WTC11 (cell line): ENCODE results near the gene FZR1. TPM values are rescaled to one million over a fixed set of nuclear protein-coding genes. Genes with fewer than 3 reads are reported as not detected.
A peak's percentile ranks its signal among the peaks of the same experiment; 100 is the strongest.

Experiments
- ATAC-seq: fragments of 200-7000 bp; cut with Tn5 transposase; 2 replicates; pipeline ENCODE4 v1.10.0; 2021; ENCODE audit warnings: mild to moderate bottlenecking, moderate library complexity
- CTCF ChIA-PET: fragments of 300-600 bp; sonication (Branson Sonifier 250); formaldehyde crosslinking; loops from one replicate; lab custom pipeline; 2021; ENCODE audit warnings: antibody characterized with exemption; lab: Charles Lee
- POLR2A ChIA-PET: fragments of 350-600 bp; sonication (Branson Sonifier 250); formaldehyde crosslinking; loops from one replicate; lab custom pipeline; 2021; ENCODE audit warnings: antibody characterized with exemption; lab: Charles Lee
- DNase-seq: peaks from one replicate; pipeline ENCODE4 v3.0.0; 2021; ENCODE audit warnings: low spot score
- H3K27ac Mint-ChIP-seq: 2 replicates; pipeline ENCODE4 v1.8.0; 2021; ENCODE audit warnings: mixed read lengths
- H3K27me3 Mint-ChIP-seq: 2 replicates; pipeline ENCODE4 v1.8.0; 2021; ENCODE audit warnings: low read depth, mild to moderate bottlenecking, moderate library complexity, mixed read lengths
- H3K36me3 Mint-ChIP-seq: 2 replicates; pipeline ENCODE4 v1.8.0; 2021; ENCODE audit warnings: mixed read lengths
- H3K4me1 Mint-ChIP-seq: 2 replicates; pipeline ENCODE4 v1.8.0; 2022; ENCODE audit warnings: mixed read lengths
- H3K4me3 Mint-ChIP-seq: 2 replicates; pipeline ENCODE4 v1.8.0; 2021; ENCODE audit warnings: mild to moderate bottlenecking, moderate library complexity, mixed read lengths
- H3K9me3 Mint-ChIP-seq: 2 replicates; pipeline ENCODE4 v1.8.0; 2021; ENCODE audit warnings: mixed read lengths
- CBFB ChIP-seq: sonication (generic); formaldehyde crosslinking; IDR thresholded peaks from 2 replicates; pipeline ENCODE4 v1.8.1; 2022; ENCODE audit warnings: mild to moderate bottlenecking, low read depth, missing genetic modification reagents
- ELF4 ChIP-seq: sonication (generic); formaldehyde crosslinking; IDR thresholded peaks from 2 replicates; pipeline ENCODE4 v1.8.1; 2022; ENCODE audit warnings: low read depth, mild to moderate bottlenecking, moderate library complexity, missing genetic modification reagents
- ETV6 ChIP-seq: sonication (generic); formaldehyde crosslinking; IDR thresholded peaks from 2 replicates; pipeline ENCODE4 v1.8.1; 2022; ENCODE audit warnings: mild to moderate bottlenecking, missing genetic modification reagents
- FOXP1 ChIP-seq: sonication (generic); formaldehyde crosslinking; IDR thresholded peaks from 2 replicates; pipeline ENCODE4 v1.8.0; 2022; ENCODE audit warnings: missing genetic modification reagents, mild to moderate bottlenecking, moderate library complexity, borderline replicate concordance
- IRF2 ChIP-seq: sonication (generic); formaldehyde crosslinking; IDR thresholded peaks from 2 replicates; pipeline ENCODE4 v1.8.0; 2022; ENCODE audit warnings: low read depth, missing genetic modification reagents, borderline replicate concordance
- KAT7 ChIP-seq: sonication (generic); formaldehyde crosslinking; IDR thresholded peaks from 2 replicates; pipeline ENCODE4 v1.8.1; 2023; ENCODE audit warnings: missing genetic modification reagents, mild to moderate bottlenecking, borderline replicate concordance
- NFYB ChIP-seq: sonication (generic); formaldehyde crosslinking; conservative IDR thresholded peaks from 2 replicates; pipeline ENCODE4 v1.8.0; 2022; ENCODE audit warnings: low read depth, missing genetic modification reagents
- NR1H2 ChIP-seq: sonication (generic); formaldehyde crosslinking; IDR thresholded peaks from 2 replicates; pipeline ENCODE4 v1.9.0; 2021; ENCODE audit warnings: mild to moderate bottlenecking, moderate library complexity, missing genetic modification reagents
- NR2C2 ChIP-seq: sonication (generic); formaldehyde crosslinking; IDR thresholded peaks from 2 replicates; pipeline ENCODE4 v1.8.0; 2022; ENCODE audit warnings: mild to moderate bottlenecking, missing genetic modification reagents
- RELA ChIP-seq: sonication (generic); formaldehyde crosslinking; IDR thresholded peaks from 2 replicates; pipeline ENCODE4 v1.8.1; 2022; ENCODE audit warnings: missing genetic modification reagents, mild to moderate bottlenecking, borderline replicate concordance
- RORB ChIP-seq: fragments of 250-450 bp; sonication (Bioruptor Pico); IDR thresholded peaks from 2 replicates; pipeline ENCODE4 v1.9.0; 2021; ENCODE audit warnings: mild to moderate bottlenecking
- SMAD3 ChIP-seq: sonication (generic); formaldehyde crosslinking; IDR thresholded peaks from 2 replicates; pipeline ENCODE4 v1.8.0; 2022; ENCODE audit warnings: missing genetic modification reagents, mild to moderate bottlenecking, borderline replicate concordance
- TEAD1 ChIP-seq: sonication (generic); formaldehyde crosslinking; IDR thresholded peaks from 2 replicates; pipeline ENCODE4 v1.8.0; 2022; ENCODE audit warnings: mild to moderate bottlenecking, missing genetic modification reagents
- ZNF232 ChIP-seq: sonication (generic); formaldehyde crosslinking; IDR thresholded peaks from 2 replicates; pipeline ENCODE4 v1.8.0; 2022; ENCODE audit warnings: mild to moderate bottlenecking, missing genetic modification reagents
- ZNF317 ChIP-seq: sonication (generic); formaldehyde crosslinking; IDR thresholded peaks from 2 replicates; pipeline ENCODE4 v1.8.1; 2023; ENCODE audit warnings: low read depth, mild to moderate bottlenecking, moderate library complexity, missing genetic modification reagents, borderline replicate concordance
- total RNA-seq: library from RNA; stranded (reverse); gene quantifications from 3 replicates; pipeline ENCODE4 v1.2.3, GENCODE V29; 2021
- TF ChIP-seq, protein P1 (sequence below): sonication (generic); formaldehyde crosslinking; IDR thresholded peaks from 2 replicates; pipeline ENCODE4 v1.8.1; 2023; ENCODE audit warnings: mild to moderate bottlenecking, missing genetic modification reagents
- TF ChIP-seq, protein P2 (sequence below): sonication (generic); formaldehyde crosslinking; IDR thresholded peaks from 2 replicates; pipeline ENCODE4 v1.8.1; 2023; ENCODE audit warnings: mild to moderate bottlenecking, missing genetic modification reagents, moderate library complexity
- TF ChIP-seq, protein P3 (sequence below): fragments of 250-450 bp; sonication (Bioruptor Pico); IDR thresholded peaks from 2 replicates; pipeline ENCODE4 v1.9.0; 2021; ENCODE audit warnings: mild to moderate bottlenecking
- TF ChIP-seq, protein P4 (sequence below): fragments of 250-450 bp; sonication (Bioruptor Pico); IDR thresholded peaks from 2 replicates; pipeline ENCODE4 v1.9.0; 2021; ENCODE audit warnings: mild to moderate bottlenecking
- TF ChIP-seq, protein P5 (sequence below): sonication (generic); formaldehyde crosslinking; IDR thresholded peaks from 2 replicates; pipeline ENCODE4 v1.8.1; 2022; ENCODE audit warnings: low read depth, missing genetic modification reagents, borderline replicate concordance
- TF ChIP-seq, protein P6 (sequence below): sonication (generic); formaldehyde crosslinking; IDR thresholded peaks from 2 replicates; pipeline ENCODE4 v1.8.0; 2022; ENCODE audit warnings: mild to moderate bottlenecking, missing genetic modification reagents
- TF ChIP-seq, protein P7 (sequence below): sonication (generic); formaldehyde crosslinking; IDR thresholded peaks from 2 replicates; pipeline ENCODE4 v1.8.1; 2023; ENCODE audit warnings: mild to moderate bottlenecking, missing genetic modification reagents

Gene FZR1
- total RNA-seq, 1 experiment from 2014 or later, result 60.8 TPM

DNA sequence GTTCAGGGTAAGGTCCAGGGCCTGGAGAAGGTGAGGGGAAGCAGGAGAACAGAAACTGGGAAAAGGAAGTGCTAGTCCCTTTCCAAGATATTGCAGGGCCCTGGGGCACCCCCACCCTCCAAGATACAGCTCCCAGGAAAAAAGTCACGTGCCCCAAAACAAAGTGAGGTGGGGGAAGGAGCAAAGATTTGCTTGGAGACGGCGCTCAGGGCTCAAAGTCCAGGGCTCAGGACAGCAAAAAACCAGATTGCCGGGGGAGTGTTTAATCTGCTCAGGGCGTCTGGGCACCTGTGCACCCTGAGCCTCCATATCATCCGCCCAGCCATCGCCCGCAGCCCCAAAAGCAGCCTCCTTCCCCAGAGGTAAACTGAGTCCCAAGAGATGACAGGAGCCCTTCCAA is 32.1 kb upstream of the FZR1 start:
- Mint-ChIP-seq H3K9me3 (no peaks in the 10 kb centered on the region), H3K36me3 (no peaks in the 10 kb centered on the region), H3K4me3 (no peak overlapping the region), H3K27me3 (peaks cover 35% of the 10 kb centered on the region), H3K4me1 (peaks cover 6% of the 10 kb centered on the region), H3K27ac (no peak overlapping the region)
- ChIA-PET POLR2A (no interaction called here), CTCF (interaction anchor here (1.0 kb wide), 1 partner anchor 11 kb away, joined by 4 read pairs; no protein-coding TSS in a partner anchor)
- no peak for DNase-seq
- ATAC-seq, result no peak
- TF ChIP-seq NR2C2 (CRISPR knock-in tag) (no peak), NR1H2 (CRISPR knock-in tag) (no peak), RORB (CRISPR knock-in tag) (no peak)
- TF ChIP-seq, protein P1, sequence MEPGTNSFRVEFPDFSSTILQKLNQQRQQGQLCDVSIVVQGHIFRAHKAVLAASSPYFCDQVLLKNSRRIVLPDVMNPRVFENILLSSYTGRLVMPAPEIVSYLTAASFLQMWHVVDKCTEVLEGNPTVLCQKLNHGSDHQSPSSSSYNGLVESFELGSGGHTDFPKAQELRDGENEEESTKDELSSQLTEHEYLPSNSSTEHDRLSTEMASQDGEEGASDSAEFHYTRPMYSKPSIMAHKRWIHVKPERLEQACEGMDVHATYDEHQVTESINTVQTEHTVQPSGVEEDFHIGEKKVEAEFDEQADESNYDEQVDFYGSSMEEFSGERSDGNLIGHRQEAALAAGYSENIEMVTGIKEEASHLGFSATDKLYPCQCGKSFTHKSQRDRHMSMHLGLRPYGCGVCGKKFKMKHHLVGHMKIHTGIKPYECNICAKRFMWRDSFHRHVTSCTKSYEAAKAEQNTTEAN (CRISPR knock-in tag), result no peak
- TF ChIP-seq, protein P2, sequence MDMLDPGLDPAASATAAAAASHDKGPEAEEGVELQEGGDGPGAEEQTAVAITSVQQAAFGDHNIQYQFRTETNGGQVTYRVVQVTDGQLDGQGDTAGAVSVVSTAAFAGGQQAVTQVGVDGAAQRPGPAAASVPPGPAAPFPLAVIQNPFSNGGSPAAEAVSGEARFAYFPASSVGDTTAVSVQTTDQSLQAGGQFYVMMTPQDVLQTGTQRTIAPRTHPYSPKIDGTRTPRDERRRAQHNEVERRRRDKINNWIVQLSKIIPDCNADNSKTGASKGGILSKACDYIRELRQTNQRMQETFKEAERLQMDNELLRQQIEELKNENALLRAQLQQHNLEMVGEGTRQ (CRISPR knock-in tag), result 0 out of 2 replicates have a peak, but pooled peaks have one; percentile 8
- TF ChIP-seq, protein P3, sequence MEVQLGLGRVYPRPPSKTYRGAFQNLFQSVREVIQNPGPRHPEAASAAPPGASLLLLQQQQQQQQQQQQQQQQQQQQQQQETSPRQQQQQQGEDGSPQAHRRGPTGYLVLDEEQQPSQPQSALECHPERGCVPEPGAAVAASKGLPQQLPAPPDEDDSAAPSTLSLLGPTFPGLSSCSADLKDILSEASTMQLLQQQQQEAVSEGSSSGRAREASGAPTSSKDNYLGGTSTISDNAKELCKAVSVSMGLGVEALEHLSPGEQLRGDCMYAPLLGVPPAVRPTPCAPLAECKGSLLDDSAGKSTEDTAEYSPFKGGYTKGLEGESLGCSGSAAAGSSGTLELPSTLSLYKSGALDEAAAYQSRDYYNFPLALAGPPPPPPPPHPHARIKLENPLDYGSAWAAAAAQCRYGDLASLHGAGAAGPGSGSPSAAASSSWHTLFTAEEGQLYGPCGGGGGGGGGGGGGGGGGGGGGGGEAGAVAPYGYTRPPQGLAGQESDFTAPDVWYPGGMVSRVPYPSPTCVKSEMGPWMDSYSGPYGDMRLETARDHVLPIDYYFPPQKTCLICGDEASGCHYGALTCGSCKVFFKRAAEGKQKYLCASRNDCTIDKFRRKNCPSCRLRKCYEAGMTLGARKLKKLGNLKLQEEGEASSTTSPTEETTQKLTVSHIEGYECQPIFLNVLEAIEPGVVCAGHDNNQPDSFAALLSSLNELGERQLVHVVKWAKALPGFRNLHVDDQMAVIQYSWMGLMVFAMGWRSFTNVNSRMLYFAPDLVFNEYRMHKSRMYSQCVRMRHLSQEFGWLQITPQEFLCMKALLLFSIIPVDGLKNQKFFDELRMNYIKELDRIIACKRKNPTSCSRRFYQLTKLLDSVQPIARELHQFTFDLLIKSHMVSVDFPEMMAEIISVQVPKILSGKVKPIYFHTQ (CRISPR knock-in tag), result no peak

DNA sequence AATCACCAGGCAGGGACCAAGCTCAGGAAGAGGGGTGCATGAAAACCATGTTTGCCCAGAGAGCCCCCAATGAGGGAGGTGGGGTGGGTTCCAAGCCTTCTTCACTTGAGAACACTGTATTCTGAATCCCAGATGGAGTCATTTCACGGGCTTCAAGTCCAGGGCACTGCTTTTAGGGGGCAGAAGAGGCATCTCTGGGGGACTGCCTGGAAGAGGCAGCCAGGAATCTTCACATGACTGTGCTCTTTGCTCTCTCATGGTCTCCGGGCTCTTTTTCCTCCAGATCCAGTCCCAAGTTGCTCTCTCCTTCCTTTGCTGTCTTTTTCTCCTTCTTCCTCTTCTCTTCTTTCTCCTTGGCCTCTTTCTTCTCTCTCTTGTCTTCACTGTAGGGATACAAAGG is 31.5 kb upstream of the FZR1 start:
- Mint-ChIP-seq H3K4me3 (no peak overlapping the region), H3K4me1 (peaks cover 6% of the 10 kb centered on the region), H3K27me3 (peaks cover 30% of the 10 kb centered on the region), H3K36me3 (no peaks in the 10 kb centered on the region)
- ATAC-seq (no peak), DNase-seq (no peak)
- CTCF ChIA-PET, result interaction anchor here (1.0 kb wide), 1 partner anchor 11 kb away, joined by 4 read pairs; no protein-coding TSS in a partner anchor
- POLR2A ChIA-PET, result no interaction called here
- TF ChIP-seq, protein P4, sequence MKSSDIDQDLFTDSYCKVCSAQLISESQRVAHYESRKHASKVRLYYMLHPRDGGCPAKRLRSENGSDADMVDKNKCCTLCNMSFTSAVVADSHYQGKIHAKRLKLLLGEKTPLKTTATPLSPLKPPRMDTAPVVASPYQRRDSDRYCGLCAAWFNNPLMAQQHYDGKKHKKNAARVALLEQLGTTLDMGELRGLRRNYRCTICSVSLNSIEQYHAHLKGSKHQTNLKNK (CRISPR knock-in tag), result no peak
- no peak for TF ChIP-seq ZNF317 (CRISPR knock-in tag)
- TF ChIP-seq KAT7, result no peak
- TF ChIP-seq ETV6 (CRISPR knock-in tag), result no peak
- no peak for TF ChIP-seq NFYB (CRISPR knock-in tag)
- TF ChIP-seq, protein P5, sequence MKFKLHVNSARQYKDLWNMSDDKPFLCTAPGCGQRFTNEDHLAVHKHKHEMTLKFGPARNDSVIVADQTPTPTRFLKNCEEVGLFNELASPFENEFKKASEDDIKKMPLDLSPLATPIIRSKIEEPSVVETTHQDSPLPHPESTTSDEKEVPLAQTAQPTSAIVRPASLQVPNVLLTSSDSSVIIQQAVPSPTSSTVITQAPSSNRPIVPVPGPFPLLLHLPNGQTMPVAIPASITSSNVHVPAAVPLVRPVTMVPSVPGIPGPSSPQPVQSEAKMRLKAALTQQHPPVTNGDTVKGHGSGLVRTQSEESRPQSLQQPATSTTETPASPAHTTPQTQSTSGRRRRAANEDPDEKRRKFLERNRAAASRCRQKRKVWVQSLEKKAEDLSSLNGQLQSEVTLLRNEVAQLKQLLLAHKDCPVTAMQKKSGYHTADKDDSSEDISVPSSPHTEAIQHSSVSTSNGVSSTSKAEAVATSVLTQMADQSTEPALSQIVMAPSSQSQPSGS, result no peak
- no peak for TF ChIP-seq IRF2 (CRISPR knock-in tag)
- TF ChIP-seq, all 79 proteins: peak for 0
- Mint-ChIP-seq H3K9me3 (no peaks in the 10 kb centered on the region), H3K27ac (no peak overlapping the region)

DNA sequence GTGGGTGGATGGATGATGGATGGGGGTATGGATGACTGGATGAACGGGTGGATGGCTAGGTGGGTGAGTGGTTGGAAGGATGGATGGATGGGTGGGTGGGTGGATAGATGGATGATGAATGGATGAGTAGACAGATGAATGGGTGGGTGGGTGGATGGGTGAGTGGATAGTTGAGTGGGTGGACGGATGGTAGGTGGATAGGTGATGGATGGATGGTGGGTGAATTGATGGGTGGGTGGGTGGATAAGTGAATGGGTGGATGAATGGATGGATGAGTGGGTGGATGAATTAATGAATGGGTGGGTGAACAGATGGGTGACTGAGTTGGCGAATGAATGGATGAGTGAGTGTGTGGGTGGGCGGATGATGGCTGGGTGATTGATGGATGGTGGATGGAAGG is 30.7 kb upstream of the FZR1 start:
- Mint-ChIP-seq H3K36me3 (no peaks in the 10 kb centered on the region), H3K9me3 (no peaks in the 10 kb centered on the region), H3K4me1 (peaks cover 6% of the 10 kb centered on the region), H3K27me3 (peaks cover 22% of the 10 kb centered on the region), H3K4me3 (no peak overlapping the region), H3K27ac (no peak overlapping the region)
- POLR2A ChIA-PET, result no interaction called here
- ATAC-seq, result no peak
- CTCF ChIA-PET, result interaction anchor here (1.4 kb wide), 1 partner anchor 10 kb away, joined by 5 read pairs; no protein-coding TSS in a partner anchor
- no peak for DNase-seq
- no peak for TF ChIP-seq RELA (CRISPR knock-in tag)
- no peak for TF ChIP-seq TEAD1 (CRISPR knock-in tag)
- TF ChIP-seq SMAD3, result no peak
- TF ChIP-seq, protein P2 (CRISPR knock-in tag), result no peak
- TF ChIP-seq, protein P6, sequence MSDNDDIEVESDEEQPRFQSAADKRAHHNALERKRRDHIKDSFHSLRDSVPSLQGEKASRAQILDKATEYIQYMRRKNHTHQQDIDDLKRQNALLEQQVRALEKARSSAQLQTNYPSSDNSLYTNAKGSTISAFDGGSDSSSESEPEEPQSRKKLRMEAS (CRISPR knock-in tag), result no peak
- TF ChIP-seq FOXP1 (CRISPR knock-in tag), result no peak
- TF ChIP-seq, protein P7, sequence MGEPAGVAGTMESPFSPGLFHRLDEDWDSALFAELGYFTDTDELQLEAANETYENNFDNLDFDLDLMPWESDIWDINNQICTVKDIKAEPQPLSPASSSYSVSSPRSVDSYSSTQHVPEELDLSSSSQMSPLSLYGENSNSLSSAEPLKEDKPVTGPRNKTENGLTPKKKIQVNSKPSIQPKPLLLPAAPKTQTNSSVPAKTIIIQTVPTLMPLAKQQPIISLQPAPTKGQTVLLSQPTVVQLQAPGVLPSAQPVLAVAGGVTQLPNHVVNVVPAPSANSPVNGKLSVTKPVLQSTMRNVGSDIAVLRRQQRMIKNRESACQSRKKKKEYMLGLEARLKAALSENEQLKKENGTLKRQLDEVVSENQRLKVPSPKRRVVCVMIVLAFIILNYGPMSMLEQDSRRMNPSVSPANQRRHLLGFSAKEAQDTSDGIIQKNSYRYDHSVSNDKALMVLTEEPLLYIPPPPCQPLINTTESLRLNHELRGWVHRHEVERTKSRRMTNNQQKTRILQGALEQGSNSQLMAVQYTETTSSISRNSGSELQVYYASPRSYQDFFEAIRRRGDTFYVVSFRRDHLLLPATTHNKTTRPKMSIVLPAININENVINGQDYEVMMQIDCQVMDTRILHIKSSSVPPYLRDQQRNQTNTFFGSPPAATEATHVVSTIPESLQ (CRISPR knock-in tag), result no peak
- no peak for TF ChIP-seq ZNF232
- no peak for TF ChIP-seq ELF4 (CRISPR knock-in tag)
- no peak for TF ChIP-seq CBFB (CRISPR knock-in tag)
